GM18511 (cell line): ENCODE results near the gene VPS41.
A peak's percentile ranks its signal among the peaks of the same experiment; 100 is the strongest.

ENCODE experiments used
- ATAC-seq: cut with Tn5 transposase; IDR thresholded peaks from one replicate; pipeline ENCODE4 v1.9.1; 2021; ENCODE audit warnings: mild to moderate bottlenecking, moderate library complexity; ENCODE audit not compliant: unreplicated experiment

Gene VPS41

GRCh38 chr7:38907066-38907465, 1.9 kb downstream of the VPS41 start:
- ATAC-seq = no peak

GRCh38 chr7:38905056-38905759, 3.8 kb downstream of the VPS41 start:
- peak; percentile 51 for ATAC-seq

GRCh38 chr7:38903057-38903456, 5.9 kb downstream of the VPS41 start:
- ATAC-seq = no peak

- no peak for ATAC-seq
Measured at GRCh38 chr7:38902449-38902848, 6.5 kb downstream of the VPS41 start.

- no peak for ATAC-seq
Measured at GRCh38 chr7:38893061-38893460, 15.9 kb downstream of the VPS41 start.

GRCh38 chr7:38890597-38890996, 18.4 kb downstream of the VPS41 start:
- ATAC-seq = no peak

- ATAC-seq = no peak
Measured at GRCh38 chr7:38889872-38890432, 19.0 kb downstream of the VPS41 start.

- ATAC-seq = no peak
Measured at GRCh38 chr7:38889079-38889478, 19.9 kb downstream of the VPS41 start.

- no peak for ATAC-seq
Measured at GRCh38 chr7:38886265-38886664, 22.7 kb downstream of the VPS41 start.

GRCh38 chr7:38883706-38884105, 25.3 kb downstream of the VPS41 start:
- no peak for ATAC-seq

- no peak for ATAC-seq
Measured at GRCh38 chr7:38881947-38882684, 26.9 kb downstream of the VPS41 start.

GRCh38 chr7:38881015-38881414, 28.0 kb downstream of the VPS41 start:
- no peak for ATAC-seq

- ATAC-seq = no peak
Measured at GRCh38 chr7:38880454-38880853, 28.5 kb downstream of the VPS41 start.

- ATAC-seq = no peak
Measured at GRCh38 chr7:38880035-38880434, 29.0 kb downstream of the VPS41 start.

GRCh38 chr7:38878694-38879457, 30.1 kb downstream of the VPS41 start:
- ATAC-seq = no peak

GRCh38 chr7:38873433-38873832, 35.6 kb downstream of the VPS41 start:
- no peak for ATAC-seq

- ATAC-seq = no peak
Measured at GRCh38 chr7:38872202-38872601, 36.8 kb downstream of the VPS41 start.

- ATAC-seq = no peak
Measured at GRCh38 chr7:38870147-38870546, 38.8 kb downstream of the VPS41 start.

- no peak for ATAC-seq
Measured at GRCh38 chr7:38863601-38864291, 45.2 kb downstream of the VPS41 start.

GRCh38 chr7:38862666-38863065, 46.3 kb downstream of the VPS41 start:
- ATAC-seq = no peak
